Neural progenitor cell (in vitro differentiated cells): ENCODE measurements around the gene TBC1D2B.

ENCODE experiments used
- CTCF ChIP-seq: fragments of 200-600 bp; sonication (generic); IDR thresholded peaks from 2 replicates; pipeline ENCODE4 v1.5.1; 2017; ENCODE audit warnings: antibody characterized with exemption, mild to moderate bottlenecking
- EZH2 ChIP-seq: fragments of 200-600 bp; sonication (generic); IDR thresholded peaks from 2 replicates; pipeline ENCODE4 v1.6.1; 2017; ENCODE audit warnings: antibody characterized with exemption, mild to moderate bottlenecking, moderate library complexity
- EZH2phosphoT487 ChIP-seq: fragments of 200-600 bp; sonication (generic); IDR thresholded peaks from 2 replicates; pipeline ENCODE4 v1.6.1; 2017; ENCODE audit warnings: antibody characterized with exemption

GRCh38 chr15:77975332-77976094 is 102.0 kb downstream of the TBC1D2B start:
- TF ChIP-seq CTCF: no peak
- no peak for TF ChIP-seq EZH2
- TF ChIP-seq EZH2phosphoT487: no peak
